RWPE2 (cell line): ENCODE measurements around the gene KRTAP10-4.

Experiments used
- ATAC-seq: fragments of 200-7000 bp; cut with Tn5 transposase; 3 replicates; pipeline ENCODE4 v1.9.1; 2021; ENCODE audit warnings: low read depth
- DNase-seq: peaks from one replicate; pipeline ENCODE4 v3.0.0-alpha.2; 2020; ENCODE audit warnings: low spot score
- H3K27ac ChIP-seq: fragments of 450-650 bp; 2 replicates; pipeline ENCODE4 v1.5.1; 2017; ENCODE audit warnings: mild to moderate bottlenecking; ENCODE audit not compliant: poor library complexity, severe bottlenecking
- H3K27me3 ChIP-seq: fragments of 250-450 bp; sonication (Bioruptor Pico); 2 replicates; pipeline ENCODE4 v1.5.1; 2021; ENCODE audit warnings: mild to moderate bottlenecking, moderate library complexity; ENCODE audit not compliant: insufficient read depth, poor library complexity, severe bottlenecking
- H3K36me3 ChIP-seq: fragments of 250-450 bp; sonication (Bioruptor Pico); 2 replicates; pipeline ENCODE4 v1.5.1; 2020; ENCODE audit warnings: low read depth, mild to moderate bottlenecking, moderate library complexity
- H3K4me1 ChIP-seq: fragments of 250-450 bp; sonication (Bioruptor Pico); 2 replicates; pipeline ENCODE4 v1.5.1; 2021; ENCODE audit warnings: mild to moderate bottlenecking, moderate library complexity; ENCODE audit not compliant: insufficient read depth, poor library complexity, severe bottlenecking
- H3K4me3 ChIP-seq: fragments of 250-450 bp; sonication (Bioruptor Pico); 2 replicates; pipeline ENCODE4 v1.5.1; 2021; ENCODE audit warnings: mild to moderate bottlenecking, moderate library complexity; ENCODE audit not compliant: severe bottlenecking
- H3K9me3 ChIP-seq: fragments of 250-450 bp; sonication (Bioruptor Pico); 2 replicates; pipeline ENCODE4 v1.5.1; 2021; ENCODE audit warnings: mild to moderate bottlenecking, moderate library complexity; ENCODE audit not compliant: severe bottlenecking
- CTCF ChIP-seq: fragments of 450-650 bp; IDR thresholded peaks from one replicate; pipeline ENCODE4 v1.5.1; 2017; ENCODE audit warnings: mild to moderate bottlenecking, moderate library complexity; ENCODE audit not compliant: poor library complexity, severe bottlenecking

The KRTAP10-4 gene

GRCh38 chr21:44527156-44527982 is 46.2 kb upstream of the KRTAP10-4 start:
- DNase-seq (peak; percentile 38), ATAC-seq (no peak)
- Histone ChIP-seq H3K4me3 (no peak overlapping the region), H3K27me3 (no peaks in the 10 kb centered on the region), H3K9me3 (peaks cover 7% of the 10 kb centered on the region), H3K36me3 (no peaks in the 10 kb centered on the region), H3K27ac (no peak overlapping the region), H3K4me1 (no peaks in the 10 kb centered on the region)
- no peak for TF ChIP-seq CTCF

- no peak for TF ChIP-seq CTCF
- Histone ChIP-seq H3K4me1 (no peaks in the 10 kb centered on the region), H3K9me3 (peaks cover 7% of the 10 kb centered on the region), H3K27ac (no peak overlapping the region), H3K27me3 (no peaks in the 10 kb centered on the region), H3K4me3 (no peak overlapping the region), H3K36me3 (no peaks in the 10 kb centered on the region)
- ATAC-seq, result no peak
- DNase-seq, result peak; percentile 59
Measured at GRCh38 chr21:44527983-44528633, 45.4 kb upstream of the KRTAP10-4 start.

- Histone ChIP-seq H3K9me3 (peaks cover 7% of the 10 kb centered on the region), H3K27ac (no peak overlapping the region), H3K4me1 (no peaks in the 10 kb centered on the region), H3K36me3 (no peaks in the 10 kb centered on the region), H3K4me3 (no peak overlapping the region), H3K27me3 (no peaks in the 10 kb centered on the region)
- ATAC-seq, result no peak
- TF ChIP-seq CTCF, result no peak
- no peak for DNase-seq
Measured at GRCh38 chr21:44528634-44528995, 44.9 kb upstream of the KRTAP10-4 start.

- Histone ChIP-seq H3K36me3 (no peaks in the 10 kb centered on the region), H3K27ac (no peak overlapping the region), H3K4me1 (no peaks in the 10 kb centered on the region), H3K27me3 (no peaks in the 10 kb centered on the region), H3K4me3 (no peak overlapping the region), H3K9me3 (peaks cover 6% of the 10 kb centered on the region)
- no peak for DNase-seq
- ATAC-seq, result no peak
- no peak for TF ChIP-seq CTCF
Measured at GRCh38 chr21:44529011-44529421, 44.5 kb upstream of the KRTAP10-4 start.
